Measurements from ENCODE around the gene FZR1.

- no peak for TF ChIP-seq CTCF (IDR thresholded peaks at IDR 0.05; ENCODE audit: insufficient read depth, low read length, poor library complexity, severe bottlenecking)
- TF ChIP-seq EZH2phosphoT487 (conservative IDR thresholded peaks at IDR 0.05; ENCODE audit: low read length): no peak
These were observed 79.4 kb downstream of the FZR1 start, which contains the start of gene GIPC3 for GRCh38 chr19:3585301-3586126.
